GM18517 (cell line): Measurements from ENCODE around the gene STX11.
"Not testable (repeated sequence)": the region's sequence is repeated elsewhere in the genome, so short reads cannot be mapped to it uniquely, and the experiment has no call there.

Experiments used
- ATAC-seq: cut with Tn5 transposase; IDR thresholded peaks from one replicate; pipeline ENCODE4 v1.9.1; 2021; ENCODE audit warnings: mild to moderate bottlenecking, moderate library complexity; ENCODE audit not compliant: unreplicated experiment

STX11 gene

GRCh38 chr6:144170044-144170443 lies 19.7 kb downstream of the STX11 start:
- no peak for ATAC-seq

- no peak for ATAC-seq
These were observed 21.1 kb downstream of the STX11 start for GRCh38 chr6:144171406-144171805.

DNA sequence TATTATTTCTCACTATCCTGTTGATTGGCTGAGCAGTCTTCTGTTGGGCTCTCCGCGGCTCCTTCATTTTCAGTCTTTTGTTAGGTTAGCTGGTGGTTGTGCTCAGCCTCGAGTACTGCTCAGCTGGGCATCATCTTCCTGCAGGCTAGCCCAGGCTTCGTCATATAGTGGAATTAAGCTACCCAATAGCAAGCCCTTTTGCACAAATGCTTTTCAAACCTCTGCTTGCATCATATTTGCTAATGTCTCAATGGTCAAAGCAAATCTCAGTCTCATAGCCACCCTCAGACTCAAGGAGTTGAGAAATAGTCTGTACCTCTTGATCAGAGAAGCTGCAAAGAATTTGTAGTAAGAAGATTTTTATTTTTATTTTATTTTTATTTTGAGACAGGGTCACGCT lies 23.7 kb downstream of the STX11 start:
- no peak for ATAC-seq

- no peak for ATAC-seq
These were observed 25.7 kb downstream of the STX11 start for GRCh38 chr6:144176043-144176442.

GRCh38 chr6:144177726-144178125 lies 27.4 kb downstream of the STX11 start:
- no peak for ATAC-seq

DNA sequence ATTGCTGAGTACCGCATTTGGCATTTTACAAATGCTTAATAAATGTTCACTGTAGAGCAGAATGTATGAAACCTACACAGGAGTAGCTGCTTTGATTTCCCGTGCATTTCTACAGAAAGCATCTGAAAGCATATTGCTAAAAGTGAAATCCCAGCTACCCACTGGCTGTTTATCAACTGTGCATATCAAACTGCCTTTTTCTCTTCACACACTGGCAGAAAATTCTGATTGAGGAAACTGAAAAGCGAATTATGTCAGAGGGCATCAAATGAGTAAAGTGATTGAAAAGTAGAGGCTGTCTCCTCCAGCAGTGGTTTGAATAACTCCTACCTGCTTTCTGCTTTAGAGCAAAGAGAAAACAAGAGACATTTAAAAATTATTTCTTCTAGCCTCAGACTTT lies 28.0 kb downstream of the STX11 start:
- no peak for ATAC-seq

GRCh38 chr6:144179237-144179636 lies 28.9 kb downstream of the STX11 start:
- ATAC-seq: no peak

DNA sequence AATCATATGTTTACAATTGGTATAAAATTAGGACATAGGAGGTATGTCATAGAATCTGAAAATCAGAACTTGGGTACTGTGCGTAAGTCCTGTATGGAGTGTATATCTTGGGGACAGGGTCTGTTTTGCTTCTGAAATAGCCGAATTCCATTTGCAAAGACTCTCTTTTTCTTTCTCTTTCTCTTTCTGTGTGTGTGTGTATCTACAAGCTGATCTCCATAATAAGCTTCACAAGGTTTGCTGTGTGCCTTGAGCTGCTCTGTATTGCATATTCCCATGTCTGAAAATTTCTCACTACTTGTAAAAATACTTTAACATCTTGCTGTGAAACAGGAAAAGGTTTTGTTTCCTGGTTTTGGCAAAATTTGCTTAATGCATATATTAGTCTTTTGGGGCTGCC lies 29.5 kb downstream of the STX11 start:
- ATAC-seq: no peak

- not testable (repeated sequence) for ATAC-seq
These were observed 30.0 kb downstream of the STX11 start for GRCh38 chr6:144180354-144180753.

- no peak for ATAC-seq
These were observed 31.3 kb downstream of the STX11 start for GRCh38 chr6:144181639-144182038.

DNA sequence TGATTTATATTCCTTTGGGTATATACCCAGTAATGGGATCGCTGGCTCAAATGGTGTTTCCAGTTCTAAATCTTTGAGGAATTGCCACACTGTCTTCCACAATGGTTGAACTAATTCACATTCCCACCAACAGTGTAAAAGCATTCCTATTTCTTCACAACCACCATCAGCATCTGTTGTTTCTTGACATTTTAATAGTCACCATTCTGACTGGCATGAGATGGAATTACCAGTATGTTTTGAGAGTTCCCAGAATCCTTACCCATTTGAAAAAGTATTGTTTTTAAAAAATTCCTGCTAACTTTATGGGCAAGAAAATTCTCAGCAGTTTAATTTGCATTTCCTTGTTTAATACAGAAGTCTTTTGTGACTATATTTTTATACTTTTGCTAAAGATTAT lies 33.9 kb downstream of the STX11 start:
- not testable (repeated sequence) for ATAC-seq

DNA sequence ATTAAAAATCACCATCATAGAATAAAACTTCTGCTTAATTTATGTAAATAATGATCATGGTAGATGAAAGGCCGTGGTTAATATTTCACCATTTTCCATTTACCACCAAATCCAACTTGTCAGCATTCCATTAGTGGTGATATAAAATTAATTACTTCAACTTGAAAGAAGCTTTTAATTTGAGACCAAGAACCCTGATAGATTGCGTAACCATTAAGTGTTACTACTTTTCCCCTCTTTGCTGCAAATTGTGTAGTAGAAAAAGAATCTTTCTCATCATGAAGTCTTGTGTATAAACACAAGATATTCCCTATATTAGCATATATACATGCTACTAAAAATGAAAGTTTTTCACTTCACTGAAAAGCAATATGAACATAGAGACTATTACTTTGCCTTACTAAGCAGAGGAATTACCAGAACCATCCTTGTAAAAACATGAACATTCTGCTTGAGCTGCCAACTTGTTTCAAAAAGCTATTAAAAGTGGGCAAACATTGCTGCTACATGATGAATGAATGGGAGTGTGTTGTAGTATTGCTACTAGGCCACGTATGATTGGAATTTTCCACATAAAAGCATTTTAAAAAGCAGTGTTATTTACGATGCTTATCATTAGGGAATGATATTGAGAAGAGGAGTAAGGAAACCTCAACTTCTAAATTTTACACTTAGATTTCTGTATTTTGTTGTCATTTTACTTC lies 35.0 kb downstream of the STX11 start:
- ATAC-seq: no peak

GRCh38 chr6:144186817-144187625 lies 36.7 kb downstream of the STX11 start:
- ATAC-seq: no peak

GRCh38 chr6:144189351-144189750 lies 39.0 kb downstream of the STX11 start:
- no peak for ATAC-seq

GRCh38 chr6:144190080-144190479 lies 39.8 kb downstream of the STX11 start:
- no peak for ATAC-seq

GRCh38 chr6:144190593-144190992 lies 40.3 kb downstream of the STX11 start:
- ATAC-seq: no peak

DNA sequence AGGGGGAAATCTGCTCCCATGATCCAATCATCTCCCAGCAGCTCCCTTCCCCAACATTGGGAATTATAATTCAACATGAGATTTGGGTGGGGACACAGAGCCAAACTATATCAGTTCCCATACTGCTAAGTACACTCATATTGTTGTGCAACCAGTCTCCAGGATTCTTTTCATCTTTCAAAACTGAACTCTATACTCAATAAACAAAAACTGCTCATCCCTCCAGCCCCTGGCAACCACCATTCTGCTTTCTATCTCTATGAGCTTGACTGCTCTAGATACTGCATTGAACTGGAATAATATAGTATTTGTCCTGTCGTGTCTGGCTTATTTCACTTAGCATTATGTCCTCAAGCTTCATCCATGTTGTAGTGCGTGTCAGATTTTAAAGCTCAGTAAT lies 42.9 kb downstream of the STX11 start:
- no peak for ATAC-seq

DNA sequence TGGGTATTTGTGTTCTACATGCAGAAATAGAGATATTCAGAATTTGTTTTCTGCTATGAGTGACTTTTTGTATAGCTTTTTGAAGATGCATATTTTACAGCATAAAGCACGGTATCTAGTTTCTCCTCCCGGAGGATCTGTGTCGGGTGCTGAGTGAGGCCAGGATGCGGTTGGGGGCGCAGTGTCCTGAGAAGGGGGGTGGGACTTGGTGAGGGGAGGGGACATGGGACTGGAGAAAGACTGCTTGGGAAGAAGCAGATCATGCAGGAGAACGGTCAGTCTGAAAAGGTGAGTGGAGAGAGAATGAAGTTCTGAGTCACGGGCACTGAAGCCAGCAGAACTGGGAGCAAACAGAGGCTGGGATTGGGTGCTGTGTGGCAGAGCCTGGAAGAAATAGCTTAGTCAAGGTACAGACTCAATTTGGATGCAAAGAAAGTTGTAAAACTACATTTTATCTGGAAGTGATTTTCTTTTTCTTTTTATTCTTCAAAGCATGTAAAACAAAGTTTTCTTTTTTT lies 44.0 kb downstream of the STX11 start:
- ATAC-seq: no peak

- ATAC-seq: no peak
These were observed 45.5 kb downstream of the STX11 start for GRCh38 chr6:144195671-144196270.

DNA sequence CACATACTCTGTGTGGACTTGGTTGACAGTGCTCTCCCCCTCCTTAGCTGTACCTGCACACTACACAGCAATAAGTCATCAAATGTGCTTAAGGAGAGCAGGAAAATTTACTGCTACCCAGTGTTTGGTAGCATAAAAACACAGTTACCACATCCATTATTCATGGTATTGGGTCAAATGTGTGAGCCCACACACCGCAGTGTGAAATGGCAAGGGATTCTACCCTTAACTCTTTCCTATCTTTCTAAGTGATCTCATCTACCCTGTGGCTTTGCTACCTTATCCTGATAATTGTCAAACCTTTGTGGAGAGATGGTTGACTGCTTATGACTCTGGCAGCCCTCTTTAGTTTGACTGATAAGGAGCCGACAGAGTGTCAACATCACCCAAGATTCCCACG lies 47.6 kb downstream of the STX11 start:
- no peak for ATAC-seq

DNA sequence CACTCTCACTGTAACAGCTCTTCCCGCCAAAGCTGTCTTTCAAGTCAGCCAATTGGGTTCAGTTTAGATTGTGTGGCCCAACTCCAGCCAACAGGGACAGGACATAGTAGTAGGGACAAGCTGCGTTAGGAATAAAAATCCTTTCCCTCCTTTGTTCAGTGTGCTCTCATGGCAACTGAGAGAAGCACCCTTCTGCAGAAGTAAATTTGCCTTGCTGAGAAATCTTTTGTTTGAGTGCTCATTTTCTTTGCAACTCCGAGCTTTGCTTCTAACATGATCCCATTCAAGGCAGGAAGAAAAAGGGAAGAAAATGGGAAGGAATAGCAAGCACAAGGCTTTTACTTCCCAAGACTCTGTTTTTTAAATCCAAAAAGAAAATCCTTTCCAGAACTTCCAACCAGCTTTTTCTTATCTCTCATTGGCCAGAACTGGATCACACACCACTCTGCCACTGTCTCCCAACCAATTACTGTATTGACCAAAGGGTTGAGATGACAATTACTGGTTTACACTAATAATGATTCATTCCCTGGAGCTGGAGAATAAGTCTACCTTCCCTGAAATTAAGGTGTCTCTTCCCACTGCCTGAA lies 52.7 kb downstream of the STX11 start:
- ATAC-seq: no peak
